Duodenal mucosa (tissue), 2 donors: ENCODE data around the gene S100A11.

Source experiments
- H3K27ac ChIP-seq: one replicate; pipeline ENCODE4 v1.7.0; 2013; ENCODE audit warnings: low read depth, low read length
- H3K27me3 ChIP-seq, 2 donors: one replicate each; pipeline ENCODE4 v1.7.0; 2013; ENCODE audit warnings: low read length in 2 of 2, control low read depth in 1 of 2; ENCODE audit not compliant: insufficient read depth in 2 of 2, control insufficient read depth in 1 of 2
- H3K36me3 ChIP-seq, 2 donors: one replicate each; pipeline ENCODE4 v1.7.0; 2013; ENCODE audit warnings: low read length in 2 of 2, control low read depth in 1 of 2; ENCODE audit not compliant: insufficient read depth in 2 of 2, control insufficient read depth in 1 of 2
- H3K4me1 ChIP-seq, 2 donors: one replicate each; pipeline ENCODE4 v1.7.0; 2013; ENCODE audit warnings: low read length in 2 of 2, control low read depth in 1 of 2; ENCODE audit not compliant: insufficient read depth in 2 of 2, control insufficient read depth in 1 of 2
- H3K4me3 ChIP-seq, 2 donors: one replicate each; pipeline ENCODE4 v1.7.0; 2013; ENCODE audit warnings: low read length in 2 of 2, low read depth in 1 of 2
- H3K9ac ChIP-seq, 2 donors: one replicate each; pipeline ENCODE4 v1.7.0; 2013; ENCODE audit warnings: low read length in 2 of 2, low read depth in 1 of 2
- H3K9me3 ChIP-seq, 2 donors: one replicate each; pipeline ENCODE4 v1.7.0; 2013; ENCODE audit warnings: low read length in 2 of 2, control low read depth in 1 of 2; ENCODE audit not compliant: control insufficient read depth in 1 of 2

The S100A11 gene

GRCh38 chr1:152024223-152024622 lies 12.6 kb downstream of the S100A11 start:
- H3K27me3 ChIP-seq, result no peaks in the 10 kb centered on the region
- no peak overlapping the region for H3K4me3 ChIP-seq
- H3K27ac ChIP-seq, result no peak overlapping the region
- H3K4me1 ChIP-seq, result no peaks in the 10 kb centered on the region
- no peaks in the 10 kb centered on the region for H3K9me3 ChIP-seq
- H3K9ac ChIP-seq, result no peak overlapping the region
- no peaks in the 10 kb centered on the region for H3K36me3 ChIP-seq

- Histone ChIP-seq H3K27me3 (no peaks in the 10 kb centered on the region), H3K9ac (no peak overlapping the region), H3K9me3 (no peaks in the 10 kb centered on the region)
These were observed 13.6 kb downstream of the S100A11 start for GRCh38 chr1:152023221-152023620.

GRCh38 chr1:152022474-152022873 lies 14.3 kb downstream of the S100A11 start:
- H3K9me3 ChIP-seq, result no peaks in the 10 kb centered on the region
- no peaks in the 10 kb centered on the region for H3K36me3 ChIP-seq
- no peaks in the 10 kb centered on the region for H3K4me1 ChIP-seq
- no peak overlapping the region for H3K9ac ChIP-seq
- no peak overlapping the region for H3K27ac ChIP-seq
- no peak overlapping the region for H3K4me3 ChIP-seq
- no peaks in the 10 kb centered on the region for H3K27me3 ChIP-seq

More at GRCh38 chr1:152023221-152023620, 13.6 kb downstream of the S100A11 start:
- no peaks in the 10 kb centered on the region for H3K4me1 ChIP-seq
- no peaks in the 10 kb centered on the region for H3K36me3 ChIP-seq
- no peak overlapping the region for H3K4me3 ChIP-seq
- H3K27ac ChIP-seq, result no peak overlapping the region

GRCh38 chr1:152021569-152021968 lies 15.2 kb downstream of the S100A11 start:
- H3K36me3 ChIP-seq, result no peaks in the 10 kb centered on the region
- no peaks in the 10 kb centered on the region for H3K9me3 ChIP-seq
- H3K4me1 ChIP-seq, result no peaks in the 10 kb centered on the region
- H3K9ac ChIP-seq, result no peak overlapping the region
- no peaks in the 10 kb centered on the region for H3K27me3 ChIP-seq
- H3K27ac ChIP-seq, result no peak overlapping the region
- H3K4me3 ChIP-seq, result no peak overlapping the region

GRCh38 chr1:152020849-152021248 lies 16.0 kb downstream of the S100A11 start:
- Histone ChIP-seq H3K4me1 (no peaks in the 10 kb centered on the region), H3K9me3 (no peaks in the 10 kb centered on the region), H3K27ac (no peak overlapping the region), H3K4me3 (no peak overlapping the region), H3K36me3 (no peaks in the 10 kb centered on the region), H3K9ac (no peak overlapping the region), H3K27me3 (no peaks in the 10 kb centered on the region)

GRCh38 chr1:152018537-152018936 lies 18.3 kb downstream of the S100A11 start:
- H3K9ac ChIP-seq, result no peak overlapping the region
- H3K27me3 ChIP-seq, result no peaks in the 10 kb centered on the region

GRCh38 chr1:152015766-152016165 lies 21.0 kb downstream of the S100A11 start:
- no peak overlapping the region for H3K27ac ChIP-seq

More at GRCh38 chr1:152018537-152018936, 18.3 kb downstream of the S100A11 start:
- Histone ChIP-seq H3K9me3 (no peaks in the 10 kb centered on the region), H3K27ac (no peak overlapping the region), H3K4me3 (no peak overlapping the region), H3K4me1 (no peaks in the 10 kb centered on the region), H3K36me3 (no peaks in the 10 kb centered on the region)

GRCh38 chr1:152014943-152015342 lies 21.9 kb downstream of the S100A11 start:
- Histone ChIP-seq H3K27ac (no peak overlapping the region), H3K4me3 (no peak overlapping the region), H3K36me3 (no peaks in the 10 kb centered on the region), H3K9me3 (no peaks in the 10 kb centered on the region), H3K9ac (no peak overlapping the region), H3K27me3 (no peaks in the 10 kb centered on the region), H3K4me1 (no peaks in the 10 kb centered on the region)

More at GRCh38 chr1:152015766-152016165, 21.0 kb downstream of the S100A11 start:
- Histone ChIP-seq H3K27me3 (no peaks in the 10 kb centered on the region), H3K9ac (no peak overlapping the region), H3K9me3 (no peaks in the 10 kb centered on the region), H3K4me3 (no peak overlapping the region), H3K4me1 (no peaks in the 10 kb centered on the region), H3K36me3 (no peaks in the 10 kb centered on the region)

- H3K36me3 ChIP-seq, result no peaks in the 10 kb centered on the region
- H3K27me3 ChIP-seq, result no peaks in the 10 kb centered on the region
- no peak overlapping the region for H3K4me3 ChIP-seq
- no peak overlapping the region for H3K27ac ChIP-seq
- no peaks in the 10 kb centered on the region for H3K4me1 ChIP-seq
- H3K9me3 ChIP-seq, result no peaks in the 10 kb centered on the region
- no peak overlapping the region for H3K9ac ChIP-seq
These were observed 23.1 kb downstream of the S100A11 start for GRCh38 chr1:152013664-152014237.

GRCh38 chr1:152009691-152010090 lies 27.1 kb downstream of the S100A11 start:
- H3K27ac ChIP-seq, result no peak overlapping the region
- no peaks in the 10 kb centered on the region for H3K27me3 ChIP-seq
- no peak overlapping the region for H3K9ac ChIP-seq
- H3K36me3 ChIP-seq, result no peaks in the 10 kb centered on the region
- no peaks in the 10 kb centered on the region for H3K4me1 ChIP-seq
- H3K9me3 ChIP-seq, result no peaks in the 10 kb centered on the region
- H3K4me3 ChIP-seq, result no peak overlapping the region

GRCh38 chr1:152007047-152007446 lies 29.8 kb downstream of the S100A11 start:
- H3K9me3 ChIP-seq, result no peaks in the 10 kb centered on the region
- no peaks in the 10 kb centered on the region for H3K4me1 ChIP-seq
- no peak overlapping the region for H3K4me3 ChIP-seq
- no peak overlapping the region for H3K27ac ChIP-seq
- H3K36me3 ChIP-seq, result no peaks in the 10 kb centered on the region
- H3K9ac ChIP-seq, result no peak overlapping the region
- H3K27me3 ChIP-seq, result peaks cover 0 to 4% of the 10 kb centered on the region in 2 donors
